ACC112 (cell line): ENCODE results near the gene ZMYND8.

Experiments used
- H2AFZ ChIP-seq: fragments of 200-600 bp; sonication (generic); one replicate; pipeline ENCODE4 v1.6.0; 2017; ENCODE audit warnings: antibody characterized with exemption, low read length; ENCODE audit not compliant: unreplicated experiment
- H3K27ac ChIP-seq: fragments of 200-600 bp; sonication (generic); 2 replicates; pipeline ENCODE4 v1.5.1; 2014; ENCODE audit warnings: low read depth, mild to moderate bottlenecking, antibody characterized with exemption, low read length, moderate library complexity
- H3K27me3 ChIP-seq: fragments of 200-600 bp; sonication (generic); 2 replicates; pipeline ENCODE4 v1.6.1; 2014; ENCODE audit warnings: mild to moderate bottlenecking, antibody characterized with exemption, low read length, moderate library complexity, mixed read lengths; ENCODE audit not compliant: insufficient read depth
- H3K36me3 ChIP-seq: fragments of 200-600 bp; sonication (generic); 2 replicates; pipeline ENCODE4 v1.6.1; 2016; ENCODE audit warnings: mild to moderate bottlenecking, antibody characterized with exemption, low read length, moderate library complexity, mixed read lengths; ENCODE audit not compliant: insufficient read depth
- H3K4me1 ChIP-seq: fragments of 200-600 bp; sonication (generic); one replicate; pipeline ENCODE4 v1.6.1; 2016; ENCODE audit warnings: low read length, mixed read lengths; ENCODE audit not compliant: insufficient read depth, unreplicated experiment, control insufficient read depth
- H3K4me3 ChIP-seq: fragments of 200-600 bp; sonication (generic); 2 replicates; pipeline ENCODE4 v1.5.1; 2014; ENCODE audit warnings: mild to moderate bottlenecking, low read depth, low read length
- H3K79me2 ChIP-seq: fragments of 200-600 bp; sonication (generic); one replicate; pipeline ENCODE4 v1.6.0; 2016; ENCODE audit warnings: low read length; ENCODE audit not compliant: control insufficient read depth, unreplicated experiment, insufficient read depth

ZMYND8 gene

GRCh38 chr20:47221036-47221625, 135.4 kb downstream of the ZMYND8 start:
- Histone ChIP-seq H3K4me3 (no peak overlapping the region), H3K36me3 (peaks cover 17% of the 10 kb centered on the region; the same call in 1 of the 2 replicates), H3K79me2 (no peaks in the 10 kb centered on the region), H3K27ac (no peak overlapping the region), H3K27me3 (no peaks in the 10 kb centered on the region), H2AFZ (no peak overlapping the region), H3K4me1 (no peaks in the 10 kb centered on the region)

- Histone ChIP-seq H3K36me3 (peaks cover 22% of the 10 kb centered on the region), H3K4me3 (no peak overlapping the region)
Measured at GRCh38 chr20:47220161-47220582, 136.3 kb downstream of the ZMYND8 start.

GRCh38 chr20:47217482-47218446, 138.7 kb downstream of the ZMYND8 start:
- Histone ChIP-seq H2AFZ (no peak overlapping the region), H3K36me3 (peaks cover 26% of the 10 kb centered on the region), H3K4me3 (no peak overlapping the region), H3K79me2 (no peaks in the 10 kb centered on the region), H3K4me1 (no peaks in the 10 kb centered on the region), H3K27me3 (no peaks in the 10 kb centered on the region), H3K27ac (no peak overlapping the region)

More at GRCh38 chr20:47220161-47220582, 136.3 kb downstream of the ZMYND8 start:
- no peaks in the 10 kb centered on the region for H3K27me3 ChIP-seq
- no peaks in the 10 kb centered on the region for H3K4me1 ChIP-seq
- H2AFZ ChIP-seq: no peak overlapping the region
- no peak overlapping the region for H3K27ac ChIP-seq
- no peaks in the 10 kb centered on the region for H3K79me2 ChIP-seq

GRCh38 chr20:47216819-47217410, 139.6 kb downstream of the ZMYND8 start:
- no peaks in the 10 kb centered on the region for H3K27me3 ChIP-seq
- H3K36me3 ChIP-seq: peaks cover 27% of the 10 kb centered on the region
- no peak overlapping the region for H3K4me3 ChIP-seq
- no peaks in the 10 kb centered on the region for H3K79me2 ChIP-seq
- H3K4me1 ChIP-seq: no peaks in the 10 kb centered on the region
- no peak overlapping the region for H3K27ac ChIP-seq
- H2AFZ ChIP-seq: no peak overlapping the region

GRCh38 chr20:47215653-47216397, 140.7 kb downstream of the ZMYND8 start:
- Histone ChIP-seq H3K79me2 (no peaks in the 10 kb centered on the region), H3K27me3 (no peaks in the 10 kb centered on the region), H3K4me1 (no peaks in the 10 kb centered on the region), H3K36me3 (peaks cover 24% of the 10 kb centered on the region), H2AFZ (no peak overlapping the region), H3K4me3 (no peak overlapping the region), H3K27ac (no peak overlapping the region)

GRCh38 chr20:47213966-47214365, 142.5 kb downstream of the ZMYND8 start:
- Histone ChIP-seq H3K27ac (no peak overlapping the region), H3K36me3 (peaks cover 25% of the 10 kb centered on the region), H3K79me2 (no peaks in the 10 kb centered on the region)

GRCh38 chr20:47212606-47213207, 143.8 kb downstream of the ZMYND8 start:
- Histone ChIP-seq H3K4me3 (no peak overlapping the region), H3K27ac (no peak overlapping the region), H3K36me3 (peaks cover 25% of the 10 kb centered on the region), H3K4me1 (no peaks in the 10 kb centered on the region), H2AFZ (no peak overlapping the region), H3K27me3 (no peaks in the 10 kb centered on the region), H3K79me2 (no peaks in the 10 kb centered on the region)

More at GRCh38 chr20:47213966-47214365, 142.5 kb downstream of the ZMYND8 start:
- Histone ChIP-seq H3K4me3 (no peak overlapping the region), H3K27me3 (no peaks in the 10 kb centered on the region), H3K4me1 (no peaks in the 10 kb centered on the region), H2AFZ (no peak overlapping the region)

GRCh38 chr20:47211036-47211435, 145.5 kb downstream of the ZMYND8 start:
- Histone ChIP-seq H2AFZ (no peak overlapping the region), H3K27ac (no peak overlapping the region), H3K79me2 (no peaks in the 10 kb centered on the region), H3K4me1 (peaks cover under 1% of the 10 kb centered on the region), H3K27me3 (no peaks in the 10 kb centered on the region), H3K4me3 (no peak overlapping the region), H3K36me3 (peaks cover 25% of the 10 kb centered on the region)

GRCh38 chr20:47210470-47210869, 146.0 kb downstream of the ZMYND8 start:
- Histone ChIP-seq H3K27ac (no peak overlapping the region), H3K27me3 (no peaks in the 10 kb centered on the region), H2AFZ (no peak overlapping the region), H3K79me2 (no peaks in the 10 kb centered on the region), H3K4me1 (peaks cover 5% of the 10 kb centered on the region), H3K4me3 (no peak overlapping the region), H3K36me3 (peaks cover 21% of the 10 kb centered on the region; the same call in 1 of the 2 replicates)

GRCh38 chr20:47209982-47210381, 146.5 kb downstream of the ZMYND8 start:
- H3K4me1 ChIP-seq: peaks cover 6% of the 10 kb centered on the region
- no peak overlapping the region for H3K4me3 ChIP-seq
- H3K36me3 ChIP-seq: peaks cover 20% of the 10 kb centered on the region; the same call in 1 of the 2 replicates

More at GRCh38 chr20:47209982-47210381, 146.5 kb downstream of the ZMYND8 start:
- Histone ChIP-seq H3K27me3 (no peaks in the 10 kb centered on the region), H3K79me2 (no peaks in the 10 kb centered on the region), H3K27ac (no peak overlapping the region), H2AFZ (no peak overlapping the region)
